ENCODE results near the gene KRTAP10-5. TPM values are rescaled to one million over a fixed set of nuclear protein-coding genes. Genes with fewer than 3 reads are reported as not detected.

KRTAP10-5 gene
- polyA plus RNA-seq, 2 of the 4 experiments (the other 2 are of a cell fraction), result not detected

GRCh38 chr21:44544566-44544965 is 35.8 kb downstream of the KRTAP10-5 start:
- CTCF ChIA-PET, result no interaction called here
- POLR2A ChIA-PET, result no interaction called here
- 5% methylated on average over 3 of the region's 3 CpGs for WGBS (ENCODE audit: missing lambda C conversion rate)
- Histone ChIP-seq H3K27ac (no peak overlapping the region), H3K4me2 (no peak overlapping the region), H3K4me3 (no peak overlapping the region), H3K4me1 (no peaks in the 10 kb centered on the region), H3K9me3 (peaks cover 22% of the 10 kb centered on the region)
- no peak for TF ChIP-seq NR3C1 (IDR thresholded peaks at IDR 0.05)
- no peak for TF ChIP-seq HOXB5 (CRISPR knock-in tag; IDR thresholded peaks at IDR 0.05)
- TF ChIP-seq BHLHE40 (IDR thresholded peaks at IDR 0.05; ENCODE audit: low read depth, low read length), result no peak
- TF ChIP-seq ZC3H11A (IDR thresholded peaks at IDR 0.05), result no peak
- no peak for TF ChIP-seq POLR2AphosphoS2 (conservative IDR thresholded peaks at IDR 0.05; ENCODE audit: low read length)
- DNase-seq (ENCODE audit: low read depth in 1 of 2, low spot score in 1 of 2), result no peak
- ATAC-seq, result no peak
- FAIRE-seq, result no peak

- no peak for ATAC-seq
- no peak for DNase-seq (ENCODE audit: low read depth in 1 of 2, low spot score in 1 of 2)
- H3K4me1 ChIP-seq, result no peaks in the 10 kb centered on the region
- peaks cover 22% of the 10 kb centered on the region for H3K9me3 ChIP-seq
- CTCF ChIA-PET, result no interaction called here
- no peak overlapping the region for H3K4me3 ChIP-seq
- WGBS (ENCODE audit: missing lambda C conversion rate), result 0% methylated on average over 1 of the region's 1 CpG
- H3K4me2 ChIP-seq, result no peak overlapping the region
- H3K27ac ChIP-seq, result no peak overlapping the region
- POLR2A ChIA-PET, result no interaction called here
- no peak for TF ChIP-seq POLR2AphosphoS2 (conservative IDR thresholded peaks at IDR 0.05; ENCODE audit: low read length)
- no peak for TF ChIP-seq HOXB5 (CRISPR knock-in tag; IDR thresholded peaks at IDR 0.05)
- no peak for TF ChIP-seq MAX (IDR thresholded peaks at IDR 0.05)
- TF ChIP-seq USF2 (IDR thresholded peaks at IDR 0.05), result no peak
- TF ChIP-seq HES2 (IDR thresholded peaks at IDR 0.05), result no peak
- no peak for TF ChIP-seq HEYL (CRISPR knock-in tag; IDR thresholded peaks at IDR 0.05)
- no peak for TF ChIP-seq ATOH8 (CRISPR knock-in tag; IDR thresholded peaks at IDR 0.05; ENCODE audit: low read depth)
- TF ChIP-seq RCOR1 (IDR thresholded peaks at IDR 0.05; ENCODE audit: low read depth, low read length), result no peak
- TF ChIP-seq MYC (IDR thresholded peaks at IDR 0.05; ENCODE audit: borderline replicate concordance, low read length), result no peak
- FAIRE-seq, result no peak
Observed at GRCh38 chr21:44542716-44543115, 37.7 kb downstream of the KRTAP10-5 start.

- TF ChIP-seq CEBPB (IDR thresholded peaks at IDR 0.05) (no peak), EHMT2 (IDR thresholded peaks at IDR 0.05; ENCODE audit: low read depth) (no peak)
- peaks cover 15% of the 10 kb centered on the region; the same call in 2 of the 3 replicates for H3K9me3 ChIP-seq
- no peak overlapping the region for H3K27ac ChIP-seq
- CTCF ChIA-PET, result no interaction called here
- H3K4me3 ChIP-seq, result no peak overlapping the region
- WGBS (ENCODE audit: missing lambda C conversion rate), result 53% methylated on average over 11 of the region's 11 CpGs
- no peaks in the 10 kb centered on the region for H3K4me1 ChIP-seq
- H3K4me2 ChIP-seq, result no peak overlapping the region
- DNase-seq (ENCODE audit: low read depth in 1 of 2, low spot score in 1 of 2) (no peak), ATAC-seq (no peak), FAIRE-seq (no peak)
- POLR2A ChIA-PET, result interaction anchor here (0.6 kb wide), 1 partner anchor 85 kb away, joined by 3 read pairs; the partner anchor contains the start of gene LRRC3
Observed at GRCh38 chr21:44540741-44541288, 39.6 kb downstream of the KRTAP10-5 start.

GRCh38 chr21:44539991-44540666 is 40.3 kb downstream of the KRTAP10-5 start, which contains the start of gene KRTAP10-1:
TSS of gene KRTAP10-1 (minus strand) at chr21:44540195. CDS start at chr21:44540150, 45 bp downstream.
- no peaks in the 10 kb centered on the region for H3K4me1 ChIP-seq
- 60% methylated on average over 14 of the region's 21 CpGs for WGBS (ENCODE audit: missing lambda C conversion rate)
- no peak for DNase-seq (ENCODE audit: low read depth in 1 of 2, low spot score in 1 of 2)
- ChIA-PET CTCF (no interaction called here), POLR2A (no interaction called here)
- no peak within 1 kb of the TSS for H3K4me3 ChIP-seq
- no peak for FAIRE-seq
- H3K27ac ChIP-seq, result no peak within 1 kb of the TSS
- peaks cover 15% of the 10 kb centered on the region; the same call in 2 of the 3 replicates for H3K9me3 ChIP-seq
- ATAC-seq, result no peak
- no peak within 1 kb of the TSS for H3K4me2 ChIP-seq
- TF ChIP-seq CBX8 (IDR thresholded peaks at IDR 0.05), result no peak
- TF ChIP-seq ESRRA (IDR thresholded peaks at IDR 0.05; ENCODE audit: borderline replicate concordance, low read length), result no peak
- no peak for TF ChIP-seq CBX2 (IDR thresholded peaks at IDR 0.05; ENCODE audit: borderline replicate concordance, low read depth)
- no peak for TF ChIP-seq E2F6 (IDR thresholded peaks at IDR 0.05; ENCODE audit: borderline replicate concordance, low read depth)
- TF ChIP-seq USF2 (IDR thresholded peaks at IDR 0.05), result no peak
- TF ChIP-seq SREBF2 (IDR thresholded peaks at IDR 0.05), result no peak
- TF ChIP-seq HEYL (CRISPR knock-in tag; IDR thresholded peaks at IDR 0.05), result no peak
- no peak for TF ChIP-seq KDM5A (IDR thresholded peaks at IDR 0.05)
- no peak for TF ChIP-seq JUN (IDR thresholded peaks at IDR 0.05)
- no peak for TF ChIP-seq ZNF302 (CRISPR knock-in tag; IDR thresholded peaks at IDR 0.05)
